ENCODE measurements around the gene CCRL2. TPM values are rescaled to one million over a fixed set of nuclear protein-coding genes. Genes with fewer than 3 reads are reported as not detected.

Gene CCRL2
- total RNA-seq = 1 to 10 TPM in 1 of 4 donors, under 1 TPM in 3; 0.33 to 1.5 (median 0.81) TPM

- no peaks in the 10 kb centered on the region for H3K9me3 ChIP-seq
- no peaks in the 10 kb centered on the region for H3K27me3 ChIP-seq
- no peak within 1 kb of the TSS for H3K4me3 ChIP-seq (replicated peaks in 1 of 3)
- 64 to 70% methylated on average over 20 of the region's 20 CpGs for WGBS, 2 donors
- intact Hi-C loops (cut with DNase I) = no loop called here
- peak in 1 of 2 donors; percentile 12 for DNase-seq
- no peaks in the 10 kb centered on the region for H3K36me3 ChIP-seq
- peak within 1 kb of the TSS in 2 of 3 donors; percentile 38 to 67 for H3K27ac ChIP-seq
- TF ChIP-seq CTCF (IDR thresholded peaks at IDR 0.05) = no peak
- TF ChIP-seq POLR2A (IDR thresholded peaks at IDR 0.05) = no peak
- H3K4me1 ChIP-seq = peaks cover 15 to 29% of the 10 kb centered on the region in 2 donors
Measured at GRCh38 chr3:46406788-46407611, at the start of gene CCRL2, which contains the start of gene CCR5AS. TSS of gene CCRL2 (plus strand) at chr3:46407259. CDS start at chr3:46408080, 821 bp downstream. TSS of gene CCR5AS (minus strand) at chr3:46407066.

- Histone ChIP-seq H3K4me1 (peaks cover 7 to 15% of the 10 kb centered on the region in 2 donors), H3K27ac (no peak overlapping the region), H3K27me3 (no peaks in the 10 kb centered on the region), H3K36me3 (no peaks in the 10 kb centered on the region), H3K4me3 (replicated peaks in 1 of 3) (no peak overlapping the region), H3K9me3 (no peaks in the 10 kb centered on the region)
- intact Hi-C loops (cut with DNase I) = no loop called here
- DNase-seq = no peak
- WGBS, 2 donors = 77 to 81% methylated on average over 6 of the region's 6 CpGs
- TF ChIP-seq POLR2A (IDR thresholded peaks at IDR 0.05) = no peak
- no peak for TF ChIP-seq CTCF (IDR thresholded peaks at IDR 0.05)
Measured at GRCh38 chr3:46358466-46358865, 48.6 kb upstream of the CCRL2 start.

- H3K27me3 ChIP-seq = no peaks in the 10 kb centered on the region
- no peaks in the 10 kb centered on the region for H3K9me3 ChIP-seq
- H3K36me3 ChIP-seq = no peaks in the 10 kb centered on the region
- no peak overlapping the region for H3K4me3 ChIP-seq (replicated peaks in 1 of 3)
- peak overlapping the region in 1 of 3 donors; percentile 30 for H3K27ac ChIP-seq
- intact Hi-C loops (cut with DNase I) = no loop called here
- peaks cover 7 to 15% of the 10 kb centered on the region in 2 donors for H3K4me1 ChIP-seq
- WGBS, 2 donors = 28 to 30% methylated on average over 11 of the region's 11 CpGs
- TF ChIP-seq POLR2A (IDR thresholded peaks at IDR 0.05) (no peak), CTCF (IDR thresholded peaks at IDR 0.05) (no peak)
- peak; percentile 26 to 29 for DNase-seq
Measured at GRCh38 chr3:46359733-46360493, 47.1 kb upstream of the CCRL2 start.

GRCh38 chr3:46360907-46361306, 46.2 kb upstream of the CCRL2 start:
- DNase-seq = no peak
- TF ChIP-seq POLR2A (IDR thresholded peaks at IDR 0.05) = no peak
- TF ChIP-seq CTCF (IDR thresholded peaks at IDR 0.05) = no peak
- intact Hi-C loops (cut with DNase I) = no loop called here

More at GRCh38 chr3:46360907-46361306, 46.2 kb upstream of the CCRL2 start:
- Histone ChIP-seq H3K9me3 (no peaks in the 10 kb centered on the region), H3K36me3 (no peaks in the 10 kb centered on the region), H3K27ac (no peak overlapping the region), H3K4me3 (replicated peaks in 1 of 3) (no peak overlapping the region), H3K27me3 (no peaks in the 10 kb centered on the region), H3K4me1 (peaks cover 7 to 15% of the 10 kb centered on the region in 2 donors)
- WGBS, 2 donors = 69 to 82% methylated on average over 6 of the region's 6 CpGs

All from thyroid gland (tissue), 4 donors.